Stimulated activated CD8-positive, alpha-beta memory T cell treated with anti-CD3 and anti-CD28 coated beads, Interleukin-15, amount 100 ng/mL, for 1 hour (primary cell): Measurements from ENCODE around the gene TARBP2.

Experiments used
- DNase-seq: peaks from one replicate; pipeline ENCODE4 v3.0.0-alpha.2; 2020; ENCODE audit warnings: low read depth

TARBP2 gene

GRCh38 chr12:53500776-53501614 lies at the start of gene TARBP2:
Gene TARBP2, plus strand, starts transcription at chr12:53501283. Its CDS starts 126 bp downstream, at chr12:53501409.
- DNase-seq: peak; percentile 98

GRCh38 chr12:53451661-53452158 lies 49.4 kb upstream of the TARBP2 start, which contains the start of gene PCBP2:
Gene PCBP2, plus strand, starts transcription at chr12:53452102. Its CDS starts 2,699 bp downstream, at chr12:53454801.
- peak; percentile 93 for DNase-seq

- DNase-seq: peak; percentile 57
Measured at GRCh38 chr12:53452159-53453077, 48.7 kb upstream of the TARBP2 start.

- DNase-seq: no peak
Measured at GRCh38 chr12:53453953-53454640, 47.0 kb upstream of the TARBP2 start.

- DNase-seq: no peak
Measured at GRCh38 chr12:53454707-53455106, 46.4 kb upstream of the TARBP2 start.

- DNase-seq: no peak
Measured at GRCh38 chr12:53456654-53457366, 44.3 kb upstream of the TARBP2 start.

GRCh38 chr12:53459097-53459496 lies 42.0 kb upstream of the TARBP2 start:
- no peak for DNase-seq

GRCh38 chr12:53461059-53461458 lies 40.0 kb upstream of the TARBP2 start:
- DNase-seq: no peak

GRCh38 chr12:53461591-53461990 lies 39.5 kb upstream of the TARBP2 start:
- DNase-seq: no peak

- DNase-seq: no peak
Measured at GRCh38 chr12:53462935-53463334, 38.1 kb upstream of the TARBP2 start.

GRCh38 chr12:53463802-53464560 lies 37.1 kb upstream of the TARBP2 start:
- DNase-seq: no peak

GRCh38 chr12:53464685-53465418 lies 36.2 kb upstream of the TARBP2 start:
- no peak for DNase-seq

GRCh38 chr12:53465679-53466078 lies 35.4 kb upstream of the TARBP2 start:
- DNase-seq: no peak

- no peak for DNase-seq
Measured at GRCh38 chr12:53466640-53467039, 34.4 kb upstream of the TARBP2 start.

GRCh38 chr12:53467082-53467481 lies 34.0 kb upstream of the TARBP2 start:
- DNase-seq: no peak

- DNase-seq: no peak
Measured at GRCh38 chr12:53467880-53468279, 33.2 kb upstream of the TARBP2 start.

GRCh38 chr12:53468282-53468681 lies 32.8 kb upstream of the TARBP2 start:
- no peak for DNase-seq

GRCh38 chr12:53472056-53472582 lies 29.0 kb upstream of the TARBP2 start:
- DNase-seq: no peak

GRCh38 chr12:53474077-53474476 lies 27.0 kb upstream of the TARBP2 start:
- no peak for DNase-seq

GRCh38 chr12:53474819-53475218 lies 26.3 kb upstream of the TARBP2 start:
- DNase-seq: no peak
